OCI-LY1 (cell line): ENCODE results near the gene GNA14.

Experiments used
- H2AFZ ChIP-seq: fragments of 200-600 bp; sonication (generic), shearing (Covaris generic); 2 replicates; pipeline ENCODE4 v1.6.0; 2014; ENCODE audit warnings: antibody characterized with exemption, mild to moderate bottlenecking, low read length
- H3F3A ChIP-seq: fragments of 200-600 bp; sonication (generic), shearing (Covaris generic); 2 replicates; pipeline ENCODE4 v1.6.0; 2014; ENCODE audit warnings: mild to moderate bottlenecking, antibody characterized with exemption, low read length, moderate library complexity; ENCODE audit not compliant: insufficient read depth
- H3K27ac ChIP-seq: fragments of 200-600 bp; sonication (generic); 2 replicates; pipeline ENCODE4 v1.5.1; 2014; ENCODE audit warnings: low read length, mixed run types, mild to moderate bottlenecking, low read depth; ENCODE audit not compliant: poor library complexity, severe bottlenecking
- H3K27me3 ChIP-seq: fragments of 200-600 bp; sonication (generic); 2 replicates; pipeline ENCODE4 v1.6.0; 2014; ENCODE audit warnings: antibody characterized with exemption, mild to moderate bottlenecking, low read length, moderate library complexity; ENCODE audit not compliant: insufficient read depth
- H3K36me3 ChIP-seq: fragments of 200-600 bp; sonication (generic); 2 replicates; pipeline ENCODE4 v1.6.1; 2014; ENCODE audit warnings: mild to moderate bottlenecking, antibody characterized with exemption, low read length, moderate library complexity, mixed read lengths; ENCODE audit not compliant: insufficient read depth
- H3K4me1 ChIP-seq: fragments of 200-600 bp; sonication (generic); 2 replicates; pipeline ENCODE4 v1.5.1; 2014; ENCODE audit warnings: mild to moderate bottlenecking, low read length, moderate library complexity; ENCODE audit not compliant: insufficient read depth, severe bottlenecking
- H3K4me2 ChIP-seq: fragments of 200-600 bp; sonication (generic), shearing (Covaris generic); 2 replicates; pipeline ENCODE4 v1.6.1; 2014; ENCODE audit warnings: low read length
- H3K4me3 ChIP-seq: fragments of 200-600 bp; sonication (generic); 2 replicates; pipeline ENCODE4 v1.5.1; 2014; ENCODE audit warnings: low read length, low read depth, mild to moderate bottlenecking, mixed read lengths; ENCODE audit not compliant: poor library complexity, severe bottlenecking
- H3K79me2 ChIP-seq: fragments of 200-600 bp; shearing (Covaris generic); 2 replicates; pipeline ENCODE4 v1.6.1; 2016; ENCODE audit warnings: mixed run types, low read length, mixed read lengths; ENCODE audit not compliant: insufficient read depth
- H3K9ac ChIP-seq: fragments of 200-600 bp; sonication (generic), shearing (Covaris generic); 2 replicates; pipeline ENCODE4 v1.6.1; 2014; ENCODE audit warnings: mild to moderate bottlenecking, low read length, mixed read lengths
- H3K9me2 ChIP-seq: fragments of 200-600 bp; sonication (generic), shearing (Covaris generic); 2 replicates; pipeline ENCODE4 v1.6.1; 2014; ENCODE audit warnings: low read depth, mild to moderate bottlenecking, low read length, mixed read lengths
- H3K9me3 ChIP-seq: fragments of 200-600 bp; shearing (Covaris generic); 2 replicates; pipeline ENCODE4 v1.6.1; 2014; ENCODE audit warnings: low read length, mixed read lengths
- H4K20me1 ChIP-seq: fragments of 200-600 bp; sonication (generic), shearing (Covaris generic); 2 replicates; pipeline ENCODE4 v1.6.0; 2016; ENCODE audit warnings: mild to moderate bottlenecking, low read length; ENCODE audit not compliant: insufficient read depth
- EZH2 ChIP-seq: fragments of 200-600 bp; sonication (generic), shearing (Covaris generic); IDR thresholded peaks from 2 replicates; pipeline ENCODE4 v1.8.0; 2017; ENCODE audit warnings: borderline replicate concordance, mixed run types, mild to moderate bottlenecking, antibody characterized with exemption, low read length, moderate library complexity, mixed read lengths
- TF ChIP-seq, protein P1 (sequence below): fragments of 200-600 bp; sonication (generic), shearing (Covaris generic); IDR thresholded peaks from 2 replicates; pipeline ENCODE4 v1.5.1; 2017; ENCODE audit warnings: mild to moderate bottlenecking, antibody characterized with exemption, low read length, moderate library complexity, mixed read lengths

The GNA14 gene

DNA sequence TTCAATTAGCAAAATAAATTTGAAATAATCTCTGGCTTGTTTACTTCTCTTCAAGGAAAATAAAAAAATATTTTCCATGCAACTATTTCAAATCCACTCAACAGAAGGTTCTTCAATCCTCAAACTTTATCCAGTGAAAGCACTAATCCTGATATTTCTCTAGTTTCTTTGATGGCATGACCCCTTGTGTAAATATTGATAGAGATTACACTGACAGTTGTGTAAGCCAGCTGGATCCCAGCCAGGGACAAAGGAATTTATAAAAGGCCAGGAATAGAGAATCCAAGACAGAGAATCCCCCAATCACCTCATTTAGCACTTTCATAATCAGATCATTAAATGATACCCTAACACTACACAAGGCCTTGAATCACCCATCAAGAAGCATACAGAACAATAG, 135.2 kb downstream of the GNA14 start:
- no peak overlapping the region for H3K27ac ChIP-seq
- no peaks in the 10 kb centered on the region for H3K27me3 ChIP-seq
- H3K36me3 ChIP-seq: no peaks in the 10 kb centered on the region
- no peak overlapping the region for H3K9ac ChIP-seq
- H3K9me3 ChIP-seq: no peaks in the 10 kb centered on the region
- no peak overlapping the region for H2AFZ ChIP-seq
- TF ChIP-seq EZH2: no peak
- TF ChIP-seq, protein P1, sequence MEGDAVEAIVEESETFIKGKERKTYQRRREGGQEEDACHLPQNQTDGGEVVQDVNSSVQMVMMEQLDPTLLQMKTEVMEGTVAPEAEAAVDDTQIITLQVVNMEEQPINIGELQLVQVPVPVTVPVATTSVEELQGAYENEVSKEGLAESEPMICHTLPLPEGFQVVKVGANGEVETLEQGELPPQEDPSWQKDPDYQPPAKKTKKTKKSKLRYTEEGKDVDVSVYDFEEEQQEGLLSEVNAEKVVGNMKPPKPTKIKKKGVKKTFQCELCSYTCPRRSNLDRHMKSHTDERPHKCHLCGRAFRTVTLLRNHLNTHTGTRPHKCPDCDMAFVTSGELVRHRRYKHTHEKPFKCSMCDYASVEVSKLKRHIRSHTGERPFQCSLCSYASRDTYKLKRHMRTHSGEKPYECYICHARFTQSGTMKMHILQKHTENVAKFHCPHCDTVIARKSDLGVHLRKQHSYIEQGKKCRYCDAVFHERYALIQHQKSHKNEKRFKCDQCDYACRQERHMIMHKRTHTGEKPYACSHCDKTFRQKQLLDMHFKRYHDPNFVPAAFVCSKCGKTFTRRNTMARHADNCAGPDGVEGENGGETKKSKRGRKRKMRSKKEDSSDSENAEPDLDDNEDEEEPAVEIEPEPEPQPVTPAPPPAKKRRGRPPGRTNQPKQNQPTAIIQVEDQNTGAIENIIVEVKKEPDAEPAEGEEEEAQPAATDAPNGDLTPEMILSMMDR: no peak
- H3K4me3 ChIP-seq: no peak overlapping the region
- H3F3A ChIP-seq: no peaks in the 10 kb centered on the region
- no peaks in the 10 kb centered on the region for H3K9me2 ChIP-seq
- no peaks in the 10 kb centered on the region for H4K20me1 ChIP-seq
- H3K4me2 ChIP-seq: no peak overlapping the region
- no peaks in the 10 kb centered on the region for H3K79me2 ChIP-seq
- no peaks in the 10 kb centered on the region for H3K4me1 ChIP-seq

DNA sequence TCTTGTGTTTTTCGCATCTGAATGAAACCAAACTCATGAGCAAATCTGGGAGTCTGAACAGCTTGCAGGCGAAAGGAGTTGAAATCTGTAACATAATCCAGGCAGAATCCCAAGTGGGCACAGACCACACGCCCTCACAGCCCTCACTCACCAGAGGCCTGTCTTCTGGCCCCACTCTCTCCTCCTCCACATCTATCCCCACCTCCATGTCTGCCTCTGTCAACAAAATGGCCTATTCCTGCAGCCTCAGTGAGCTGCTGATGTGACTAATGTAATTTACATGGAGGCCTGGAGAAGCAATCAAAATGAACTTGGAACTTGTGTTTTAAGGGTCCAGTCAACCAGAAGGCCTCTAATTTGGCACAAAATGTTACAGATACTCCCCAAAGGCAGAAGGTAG, 136.6 kb downstream of the GNA14 start:
- H3K9me2 ChIP-seq: no peaks in the 10 kb centered on the region
- H3K36me3 ChIP-seq: no peaks in the 10 kb centered on the region
- H4K20me1 ChIP-seq: no peaks in the 10 kb centered on the region
- no peak for TF ChIP-seq EZH2
- TF ChIP-seq, protein P1: no peak
- H3K9ac ChIP-seq: no peak overlapping the region
- H3K27me3 ChIP-seq: no peaks in the 10 kb centered on the region
- no peaks in the 10 kb centered on the region for H3K79me2 ChIP-seq
- H3K4me3 ChIP-seq: no peak overlapping the region
- H2AFZ ChIP-seq: no peak overlapping the region
- H3F3A ChIP-seq: no peaks in the 10 kb centered on the region
- no peaks in the 10 kb centered on the region for H3K4me1 ChIP-seq
- no peak overlapping the region for H3K27ac ChIP-seq
- H3K4me2 ChIP-seq: no peak overlapping the region
- no peaks in the 10 kb centered on the region for H3K9me3 ChIP-seq

DNA sequence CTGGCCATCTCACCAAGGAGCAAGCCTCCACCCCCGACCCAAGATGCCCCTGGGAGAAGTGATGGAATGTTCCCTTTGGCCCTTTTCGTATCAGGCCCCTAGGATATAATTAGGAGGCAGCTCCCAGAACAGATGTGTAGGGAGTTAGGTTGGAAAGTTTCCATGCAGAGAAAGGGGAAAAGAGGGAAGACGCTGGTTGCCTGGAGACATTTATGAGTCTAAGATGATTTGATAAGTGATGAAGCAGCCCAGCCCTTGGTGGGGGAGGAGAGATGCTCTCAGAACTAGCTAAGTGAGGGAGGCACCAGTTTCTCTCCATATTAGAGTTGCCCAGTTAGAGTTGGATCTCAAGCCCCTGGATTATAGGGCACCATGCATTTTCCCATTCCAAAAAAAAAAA, 137.5 kb downstream of the GNA14 start:
- no peak overlapping the region for H2AFZ ChIP-seq
- H3K9me2 ChIP-seq: no peaks in the 10 kb centered on the region
- no peak overlapping the region for H3K9ac ChIP-seq
- H3K9me3 ChIP-seq: no peaks in the 10 kb centered on the region
- no peak overlapping the region for H3K27ac ChIP-seq
- H4K20me1 ChIP-seq: no peaks in the 10 kb centered on the region
- no peaks in the 10 kb centered on the region for H3K36me3 ChIP-seq
- H3F3A ChIP-seq: no peaks in the 10 kb centered on the region
- H3K4me3 ChIP-seq: no peak overlapping the region
- no peaks in the 10 kb centered on the region for H3K27me3 ChIP-seq
- H3K4me2 ChIP-seq: no peak overlapping the region
- TF ChIP-seq EZH2: no peak
- TF ChIP-seq, protein P1: no peak
- H3K4me1 ChIP-seq: no peaks in the 10 kb centered on the region
- no peaks in the 10 kb centered on the region for H3K79me2 ChIP-seq
